T-cell (primary cell): ENCODE measurements around the gene DCPS. TPM values are rescaled to one million over a fixed set of nuclear protein-coding genes. Genes with fewer than 3 reads are reported as not detected.
A peak's percentile ranks its signal among the peaks of the same experiment; 100 is the strongest.

Experiments used
- ATAC-seq, 4 experiments: fragments of 200-7000 bp in 3 of 4; fragments of 150-1000 bp in 1 of 4; cut with Tn5 transposase; replicated peaks in 1 of 4; 1 replicate in 3 of 4; 2 replicates in 1 of 4; pipeline ENCODE4 v1.10.0; 2021; ENCODE audit warnings: moderate library complexity in 3 of 4, mild to moderate bottlenecking in 2 of 4, moderate number of reproducible peaks in 1 of 4
- CTCF ChIA-PET, 2 donors: fragments of 300-600 bp; sonication (Branson Sonifier 250); formaldehyde crosslinking; loops; one replicate each; lab custom pipeline; 2022; ENCODE audit warnings: antibody characterized with exemption in 2 of 2; lab: Charles Lee
- POLR2A ChIA-PET, 2 donors: fragments of 300-600 bp; sonication (Branson Sonifier 250); formaldehyde crosslinking; loops; one replicate each; lab custom pipeline; 2022; ENCODE audit warnings: antibody characterized with exemption in 2 of 2; lab: Charles Lee
- DNase-seq, 35 experiments: peaks; one replicate each; pipeline versions ENCODE4 v3.0.0 to v3.0.0-alpha.2; 2013 to 2023
- H3K27ac ChIP-seq: one replicate; pipeline ENCODE4 v1.5.1; 2013; ENCODE audit warnings: low read length
- H3K27me3 ChIP-seq, 2 experiments: replicated peaks in 1 of 2; 1 replicate in 1 of 2; 2 replicates in 1 of 2; pipeline versions ENCODE4 v1.6.1 to v1.7.0; 2013; ENCODE audit warnings: low read length in 1 of 2, mixed read lengths in 1 of 2; ENCODE audit not compliant: control insufficient read depth in 2 of 2, insufficient read depth in 2 of 2; ENCODE audit errors: extremely low read depth in 1 of 2
- H3K36me3 ChIP-seq, 2 donors: 1 replicate in 1 of 2; 2 replicates in 1 of 2; pipeline versions ENCODE4 v1.6.1 to v1.7.0; 2013; ENCODE audit warnings: low read length in 1 of 2; ENCODE audit not compliant: control insufficient read depth in 2 of 2, insufficient read depth in 1 of 2; ENCODE audit errors: extremely low read depth in 1 of 2
- H3K4me1 ChIP-seq, 2 experiments: 1 replicate in 1 of 2; 2 replicates in 1 of 2; pipeline versions ENCODE4 v1.6.1 to v1.7.0; 2013; ENCODE audit warnings: low read length in 2 of 2, mixed read lengths in 1 of 2; ENCODE audit not compliant: insufficient read depth in 2 of 2, control insufficient read depth in 1 of 2; ENCODE audit errors: extremely low read depth in 1 of 2
- H3K4me3 ChIP-seq, 2 donors: 1 replicate in 1 of 2; 2 replicates in 1 of 2; pipeline versions ENCODE4 v1.5.1 to v1.7.0; 2013; ENCODE audit warnings: mild to moderate bottlenecking in 2 of 2, low read length in 1 of 2, moderate library complexity in 1 of 2; ENCODE audit not compliant: control insufficient read depth in 1 of 2; ENCODE audit errors: extremely low read depth in 1 of 2
- H3K9me3 ChIP-seq: 2 replicates; pipeline ENCODE4 v1.7.0; 2013
- H3K27ac Mint-ChIP-seq, 2 donors: one replicate each; pipeline ENCODE4 v1.8.0; 2020 to 2021; ENCODE audit warnings: mild to moderate bottlenecking in 2 of 2, mixed read lengths in 2 of 2
- H3K27me3 Mint-ChIP-seq, 2 donors: one replicate each; pipeline ENCODE4 v1.8.0; 2021 to 2022; ENCODE audit warnings: mixed read lengths in 2 of 2
- H3K36me3 Mint-ChIP-seq: one replicate; pipeline ENCODE4 v1.8.0; 2021; ENCODE audit warnings: mixed read lengths
- H3K4me1 Mint-ChIP-seq, 3 donors: one replicate each; pipeline ENCODE4 v1.8.0; 2020 to 2022; ENCODE audit warnings: mixed read lengths in 3 of 3, mild to moderate bottlenecking in 1 of 3
- H3K4me3 Mint-ChIP-seq, 3 donors: one replicate each; pipeline ENCODE4 v1.8.0; 2020 to 2022; ENCODE audit warnings: mild to moderate bottlenecking in 3 of 3, mixed read lengths in 3 of 3, moderate library complexity in 3 of 3
- H3K9me3 Mint-ChIP-seq, 3 donors: one replicate each; pipeline ENCODE4 v1.8.0; 2020 to 2022; ENCODE audit warnings: mixed read lengths in 3 of 3
- WGBS: methylation state at CpG from one replicate; pipeline ENCODE4 v1.1.5; 2013; ENCODE audit warnings: missing lambda C conversion rate; ENCODE audit not compliant: insufficient coverage; 5-methylcytosine and 5-hydroxymethylcytosine counted together
- total RNA-seq, 35 experiments: library from RNA in 6 of 35; stranded (reverse) in 6 of 35; fragments of 120-200 nt in 1 of 35; gene quantifications; one replicate each; pipeline versions ENCODE4 v1.2.1 to v1.2.4 and lab custom pipeline; 2013 to 2026

DCPS gene
- total RNA-seq, 5 donors from 2014 or later (not counting 1 experiment from before 2014, with no cell fraction given): 12.4 to 23.7 (median 19.8) TPM

DNA sequence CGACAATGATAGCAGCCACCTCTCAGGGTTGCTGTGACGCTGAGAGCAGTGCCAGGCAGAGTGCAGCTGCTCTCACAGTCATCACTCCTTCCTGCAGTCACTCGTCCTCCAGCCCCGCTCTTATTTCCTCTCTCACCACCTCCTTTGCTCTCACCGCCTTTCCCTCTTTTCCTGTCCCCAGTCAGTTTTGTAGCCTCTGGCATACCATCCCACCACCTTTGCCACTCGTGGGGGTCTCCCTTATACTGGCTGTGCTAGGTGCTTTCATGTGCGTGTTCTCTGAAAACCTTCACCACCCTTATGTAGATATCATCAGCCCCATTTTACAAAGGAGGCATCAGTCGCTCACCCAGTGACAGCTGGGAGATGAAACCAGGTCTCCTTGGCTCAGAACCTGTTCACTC lies 32.3 kb downstream of the DCPS start:
- 63% methylated on average over 6 of the region's 8 CpGs for WGBS
- Mint-ChIP-seq H3K36me3 (peaks cover 56% of the 10 kb centered on the region), H3K4me3 (no peak overlapping the region)

GRCh38 chr11:126336671-126337101 lies 32.8 kb downstream of the DCPS start:
- Mint-ChIP-seq H3K36me3 (peaks cover 56% of the 10 kb centered on the region), H3K4me1 (peaks cover 6 to 20% (median 6%) of the 10 kb centered on the region in 3 donors), H3K27ac (peak overlapping the region in 1 of 2 donors; percentile 45), H3K9me3 (no peaks in the 10 kb centered on the region), H3K27me3 (no peaks in the 10 kb centered on the region), H3K4me3 (no peak overlapping the region)
- H3K9me3 ChIP-seq: no peaks in the 10 kb centered on the region
- ChIA-PET POLR2A (no interaction called here), CTCF (no interaction called here)
- H3K36me3 ChIP-seq: peaks cover 13 to 73% of the 10 kb centered on the region in 2 donors
- no peaks in the 10 kb centered on the region for H3K27me3 ChIP-seq
- H3K27ac ChIP-seq: no peak overlapping the region
- H3K4me3 ChIP-seq: no peak overlapping the region
- peaks cover 0 to 12% of the 10 kb centered on the region in 2 experiments for H3K4me1 ChIP-seq
- WGBS: 68% methylated on average over 4 of the region's 9 CpGs
- no peak for ATAC-seq
- no peak for DNase-seq

More for the DNA sequence above, 32.3 kb downstream of the DCPS start:
- Histone ChIP-seq H3K27me3 (no peaks in the 10 kb centered on the region), H3K4me3 (no peak overlapping the region), H3K9me3 (no peaks in the 10 kb centered on the region), H3K4me1 (peaks cover 0 to 17% of the 10 kb centered on the region in 2 experiments), H3K36me3 (peaks cover 13 to 71% of the 10 kb centered on the region in 2 donors), H3K27ac (no peak overlapping the region)
- CTCF ChIA-PET: no interaction called here
- DNase-seq (peak in 1 of 35 experiments; percentile 23), ATAC-seq (peak in 1 of 4 experiments; percentile 76)
- H3K27ac Mint-ChIP-seq: peak overlapping the region in 1 of 2 donors; percentile 45
- POLR2A ChIA-PET: no interaction called here
- peaks cover 6 to 22% (median 6%) of the 10 kb centered on the region in 3 donors for H3K4me1 Mint-ChIP-seq
- no peaks in the 10 kb centered on the region for H3K9me3 Mint-ChIP-seq
- no peaks in the 10 kb centered on the region for H3K27me3 Mint-ChIP-seq

DNA sequence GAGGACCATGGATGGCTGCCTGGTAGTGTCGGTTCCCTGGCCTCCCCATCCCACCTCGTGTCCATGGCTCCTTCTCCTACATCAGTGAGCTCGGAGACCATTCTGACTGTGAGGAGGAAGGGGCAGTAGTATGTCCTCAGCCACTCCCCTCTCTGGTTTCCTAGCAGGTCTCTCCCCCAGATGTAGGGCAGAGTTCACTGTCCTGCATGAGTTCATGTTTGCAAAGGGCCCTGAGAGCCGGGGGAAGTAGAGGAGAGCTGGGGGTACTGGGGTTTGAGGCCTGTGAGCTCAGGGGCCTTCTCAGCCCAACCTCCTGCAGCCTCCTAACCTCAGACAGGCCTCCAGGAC lies 33.2 kb downstream of the DCPS start:
- no peaks in the 10 kb centered on the region for H3K27me3 ChIP-seq
- peaks cover 0 to 7% of the 10 kb centered on the region in 2 experiments for H3K4me1 ChIP-seq
- WGBS: no CpG with 5 or more reads among the region's 4 CpGs
- CTCF ChIA-PET: no interaction called here
- H3K27ac Mint-ChIP-seq: no peak overlapping the region
- no peak overlapping the region for H3K4me3 ChIP-seq
- DNase-seq: no peak
- H3K4me3 Mint-ChIP-seq: no peak overlapping the region
- H3K27me3 Mint-ChIP-seq: no peaks in the 10 kb centered on the region
- peaks cover 6 to 19% (median 6%) of the 10 kb centered on the region in 3 donors for H3K4me1 Mint-ChIP-seq
- peaks cover 60% of the 10 kb centered on the region for H3K36me3 Mint-ChIP-seq
- POLR2A ChIA-PET: interaction anchor here in 1 of 2 donors (0.6 kb wide), 1 partner anchor 88 kb away, joined by 4 read pairs; no protein-coding TSS in a partner anchor
- peaks cover 13 to 72% of the 10 kb centered on the region in 2 donors for H3K36me3 ChIP-seq
- ATAC-seq: no peak
- H3K27ac ChIP-seq: no peak overlapping the region
- H3K9me3 Mint-ChIP-seq: no peaks in the 10 kb centered on the region
- H3K9me3 ChIP-seq: no peaks in the 10 kb centered on the region

- H3K9me3 ChIP-seq: no peaks in the 10 kb centered on the region
- no peak overlapping the region for H3K27ac ChIP-seq
- WGBS: 92% methylated on average over 9 of the region's 15 CpGs
- ChIA-PET POLR2A (interaction anchor here (0.6 to 0.7 kb wide), 2 partner anchors 19 to 88 kb away, joined by 3 to 4 read pairs; no protein-coding TSS in a partner anchor), CTCF (no interaction called here)
- H3K4me3 Mint-ChIP-seq: no peak overlapping the region
- H3K27ac Mint-ChIP-seq: no peak overlapping the region
- H3K36me3 Mint-ChIP-seq: peaks cover 60% of the 10 kb centered on the region
- H3K27me3 ChIP-seq: no peaks in the 10 kb centered on the region
- no peaks in the 10 kb centered on the region for H3K9me3 Mint-ChIP-seq
- DNase-seq: no peak
- peaks cover 14 to 71% of the 10 kb centered on the region in 2 donors for H3K36me3 ChIP-seq
- H3K27me3 Mint-ChIP-seq: no peaks in the 10 kb centered on the region
- no peak overlapping the region for H3K4me3 ChIP-seq
- H3K4me1 Mint-ChIP-seq: peaks cover 6 to 15% (median 6%) of the 10 kb centered on the region in 3 donors
- ATAC-seq: no peak
- H3K4me1 ChIP-seq: peaks cover 0 to 2% of the 10 kb centered on the region in 2 experiments
Measured at GRCh38 chr11:126337474-126338241, 33.8 kb downstream of the DCPS start.

DNA sequence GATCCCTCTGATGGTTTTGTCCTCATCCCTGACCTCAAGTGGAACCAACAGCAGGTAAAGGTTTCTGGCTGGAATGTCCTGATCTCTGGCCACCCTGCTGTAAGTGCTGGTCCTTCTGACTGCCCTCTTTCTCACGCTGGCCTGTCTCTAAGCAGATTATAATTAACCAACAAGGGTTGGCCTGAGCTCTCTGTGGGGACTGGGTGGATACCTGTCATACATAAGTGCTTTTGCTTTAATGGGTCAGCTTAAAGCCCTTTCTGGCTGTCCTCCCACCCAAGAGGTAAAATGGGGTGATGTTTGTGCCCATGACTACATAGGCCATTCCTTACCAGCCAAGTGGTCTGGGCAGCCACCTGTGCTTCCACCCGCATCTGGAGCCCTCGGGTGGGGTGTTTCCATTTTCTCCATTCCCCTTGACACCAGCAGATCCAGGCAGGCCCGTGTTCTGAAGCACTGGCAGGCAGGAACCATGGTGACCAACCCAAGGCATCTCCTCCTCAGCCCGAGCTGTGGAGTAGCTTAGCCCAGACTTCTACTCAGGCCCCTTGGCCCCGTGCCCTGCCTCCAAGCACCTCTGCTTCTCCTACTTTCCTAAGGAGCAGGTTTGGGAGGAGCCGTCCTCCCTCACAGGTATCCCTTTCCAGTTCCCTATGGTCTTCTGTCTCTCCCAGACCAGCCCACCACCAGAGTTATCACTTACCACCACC lies 34.6 kb downstream of the DCPS start:
- no peak overlapping the region for H3K4me3 ChIP-seq
- H3K27me3 ChIP-seq: no peaks in the 10 kb centered on the region
- ChIA-PET POLR2A (interaction anchor here in 1 of 2 donors (0.7 kb wide), 1 partner anchor 20 kb away, joined by 3 read pairs; no protein-coding TSS in a partner anchor), CTCF (no interaction called here)
- no peak overlapping the region for H3K4me3 Mint-ChIP-seq
- H3K4me1 ChIP-seq: no peaks in the 10 kb centered on the region
- no peak for DNase-seq
- no peaks in the 10 kb centered on the region for H3K9me3 Mint-ChIP-seq
- H3K27me3 Mint-ChIP-seq: no peaks in the 10 kb centered on the region
- ATAC-seq: no peak
- no peak overlapping the region for H3K27ac Mint-ChIP-seq
- H3K36me3 ChIP-seq: peaks cover 14 to 70% of the 10 kb centered on the region in 2 donors
- peaks cover 55% of the 10 kb centered on the region for H3K36me3 Mint-ChIP-seq
- 100% methylated on average over 2 of the region's 7 CpGs for WGBS
- no peaks in the 10 kb centered on the region for H3K9me3 ChIP-seq
- no peak overlapping the region for H3K27ac ChIP-seq
- H3K4me1 Mint-ChIP-seq: peaks cover 6 to 10% (median 6%) of the 10 kb centered on the region in 3 donors

GRCh38 chr11:126339073-126339862 lies 35.4 kb downstream of the DCPS start:
- 98% methylated on average over 12 of the region's 15 CpGs for WGBS
- peaks cover 6 to 10% (median 6%) of the 10 kb centered on the region in 3 donors for H3K4me1 Mint-ChIP-seq

More at GRCh38 chr11:126339073-126339862, 35.4 kb downstream of the DCPS start:
- H3K27me3 ChIP-seq: no peaks in the 10 kb centered on the region
- DNase-seq: no peak
- H3K36me3 ChIP-seq: peaks cover 14 to 71% of the 10 kb centered on the region in 2 donors
- no peaks in the 10 kb centered on the region for H3K4me1 ChIP-seq
- POLR2A ChIA-PET: no interaction called here
- Mint-ChIP-seq H3K36me3 (peaks cover 56% of the 10 kb centered on the region), H3K9me3 (no peaks in the 10 kb centered on the region), H3K4me3 (no peak overlapping the region), H3K27me3 (no peaks in the 10 kb centered on the region), H3K27ac (no peak overlapping the region)
- no peak overlapping the region for H3K4me3 ChIP-seq
- CTCF ChIA-PET: no interaction called here
- ATAC-seq: no peak
- H3K27ac ChIP-seq: no peak overlapping the region
- no peaks in the 10 kb centered on the region for H3K9me3 ChIP-seq
